A673 (cell line): ENCODE results near the gene SNAPC2. TPM values are rescaled to one million over a fixed set of nuclear protein-coding genes. Genes with fewer than 3 reads are reported as not detected.
A peak's percentile ranks its signal among the peaks of the same experiment; 100 is the strongest.
"Not testable (repeated sequence)": the region's sequence is repeated elsewhere in the genome, so short reads cannot be mapped to it uniquely, and the experiment has no call there.

Experiments used
- BruUV-seq: library from RNA; stranded (reverse); fragments of 400-500 nt; replicated peaks from 2 replicates; lab custom pipeline; 2021; lab: Mats Ljungman, UMichigan
- CTCF ChIA-PET: fragments of 300-600 bp; sonication (Branson Sonifier 250); formaldehyde crosslinking; loops from one replicate; lab custom pipeline; 2022; ENCODE audit warnings: antibody characterized with exemption; lab: Charles Lee
- POLR2A ChIA-PET: fragments of 300-600 bp; sonication (Branson Sonifier 250); formaldehyde crosslinking; loops from one replicate; lab custom pipeline; 2022; ENCODE audit warnings: antibody characterized with exemption; ENCODE audit not compliant: low non-redundant PET; lab: Charles Lee
- DNase-seq: peaks from one replicate; pipeline ENCODE4 v3.0.0-alpha.2; 2015; ENCODE audit warnings: low spot score
- H3K27ac ChIP-seq: fragments of 200-600 bp; sonication (generic); 2 replicates; pipeline ENCODE4 v1.5.1; 2016; ENCODE audit warnings: mixed run types, low read depth, mild to moderate bottlenecking, mixed read lengths, antibody characterized with exemption, low read length; ENCODE audit not compliant: poor library complexity, severe bottlenecking
- H3K27me3 ChIP-seq: fragments of 200-600 bp; sonication (generic); replicated peaks from 2 replicates; pipeline ENCODE4 v1.6.1; 2017; ENCODE audit warnings: mixed run types, low read depth, mild to moderate bottlenecking, mixed read lengths, antibody characterized with exemption, low read length; ENCODE audit not compliant: insufficient read depth, poor library complexity
- H3K36me3 ChIP-seq: fragments of 200-600 bp; sonication (generic); 2 replicates; pipeline ENCODE4 v1.6.1; 2016; ENCODE audit warnings: mixed run types, mild to moderate bottlenecking, mixed read lengths, antibody characterized with exemption, low read length; ENCODE audit not compliant: insufficient read depth, poor library complexity, severe bottlenecking
- H3K4me1 ChIP-seq: fragments of 200-600 bp; sonication (generic); 2 replicates; pipeline ENCODE4 v1.6.1; 2017; ENCODE audit warnings: mixed run types, mild to moderate bottlenecking, mixed read lengths, antibody characterized with exemption, low read length; ENCODE audit not compliant: insufficient read depth, poor library complexity, severe bottlenecking
- H3K4me3 ChIP-seq: fragments of 200-600 bp; sonication (generic); 2 replicates; pipeline ENCODE4 v1.5.1; 2016; ENCODE audit warnings: low read depth, mixed run types, mild to moderate bottlenecking, mixed read lengths, low read length; ENCODE audit not compliant: poor library complexity, severe bottlenecking
- H3K9me3 ChIP-seq: fragments of 200-600 bp; sonication (generic); 2 replicates; pipeline ENCODE4 v1.6.1; 2016; ENCODE audit warnings: mixed run types, low read depth, mild to moderate bottlenecking, mixed read lengths, antibody characterized with exemption, low read length; ENCODE audit not compliant: poor library complexity, severe bottlenecking
- CTCF ChIP-seq: fragments of 300-800, 200-600 bp; sonication (generic); conservative IDR thresholded peaks from 2 replicates; pipeline ENCODE4 v1.5.1; 2017; ENCODE audit warnings: low read depth, mild to moderate bottlenecking, antibody characterized with exemption, low read length, moderate library complexity, mixed read lengths
- EZH2 ChIP-seq: fragments of 200-600 bp; sonication (generic); IDR thresholded peaks from 2 replicates; pipeline ENCODE4 v1.6.1; 2017; ENCODE audit warnings: borderline replicate concordance, low read depth, mild to moderate bottlenecking, mixed read lengths, antibody characterized with exemption, low read length; ENCODE audit not compliant: poor library complexity, severe bottlenecking
- intact Hi-C: fragments of 100-400 bp; cut with micrococcal nuclease; formaldehyde crosslinking; loops from one replicate; pipeline ENCODE4 v1.10.0; 2022; ENCODE audit not compliant: unreplicated experiment
- total RNA-seq: library from RNA; stranded (reverse); gene quantifications from 2 replicates; pipeline ENCODE4 v1.2.3, GENCODE V29; 2021

Gene SNAPC2
- total RNA-seq, 1 experiment from 2014 or later = 30.2 TPM

- intact Hi-C loops = no loop called here
- peak overlapping the region; percentile 51 for H3K27ac ChIP-seq
These were observed 8.2 kb downstream of the SNAPC2 start for GRCh38 chr19:7928334-7928706.

GRCh38 chr19:7928741-7929701, 8.9 kb downstream of the SNAPC2 start:
- no peak for TF ChIP-seq EZH2
- TF ChIP-seq CTCF = peak; percentile 53

More at GRCh38 chr19:7928334-7928706, 8.2 kb downstream of the SNAPC2 start:
- H3K4me3 ChIP-seq = no peak overlapping the region
- TF ChIP-seq CTCF (no peak), EZH2 (no peak)
- no peaks in the 10 kb centered on the region for H3K27me3 ChIP-seq
- ChIA-PET CTCF (interaction anchor here (1.4 to 1.6 kb wide), 2 partner anchors 8 to 16 kb away, joined by 3 to 9 read pairs; partner anchors contain the start of gene TIMM44), POLR2A (interaction anchor here (0.6 kb wide), 1 partner anchor 25 kb away, joined by 3 read pairs; no protein-coding TSS in a partner anchor)
- H3K4me1 ChIP-seq = peaks cover 40% of the 10 kb centered on the region
- no peak for DNase-seq
- no TSS peak for BruUV-seq
- H3K36me3 ChIP-seq = peaks cover 33% of the 10 kb centered on the region
- H3K9me3 ChIP-seq = no peaks in the 10 kb centered on the region

GRCh38 chr19:7930030-7930429, 9.9 kb downstream of the SNAPC2 start:
- DNase-seq, BruUV-seq, H3K4me3 ChIP-seq, intact Hi-C loops, H3K9me3 ChIP-seq, H3K27ac ChIP-seq, POLR2A ChIA-PET, H3K27me3 ChIP-seq: not testable (repeated sequence)
- H3K4me1 ChIP-seq = peaks cover 22% of the 10 kb centered on the region
- H3K36me3 ChIP-seq = peaks cover 50% of the 10 kb centered on the region
- CTCF ChIA-PET = interaction anchor here (0.5 kb wide), 1 partner anchor 61 kb away, joined by 3 read pairs; no protein-coding TSS in a partner anchor

More at GRCh38 chr19:7928741-7929701, 8.9 kb downstream of the SNAPC2 start:
- H3K4me1 ChIP-seq = peaks cover 33% of the 10 kb centered on the region
- no TSS peak for BruUV-seq
- H3K27ac ChIP-seq = peak overlapping the region; percentile 51
- H3K9me3 ChIP-seq = no peaks in the 10 kb centered on the region
- peaks cover 40% of the 10 kb centered on the region for H3K36me3 ChIP-seq
- ChIA-PET POLR2A (interaction anchor here (0.5 to 1.1 kb wide), 3 partner anchors 15 to 79 kb away, joined by 3 to 5 read pairs (median 3); no protein-coding TSS in a partner anchor), CTCF (interaction anchor here (0.5 to 1.6 kb wide), 4 partner anchors 8 to 361 kb away, joined by 3 to 9 read pairs (median 6); partner anchors contain the start of gene TIMM44)
- intact Hi-C loops = no loop called here
- H3K4me3 ChIP-seq = no peak overlapping the region
- peak; percentile 79 for DNase-seq
- H3K27me3 ChIP-seq = no peaks in the 10 kb centered on the region
